Chondrocyte (in vitro differentiated cells): ENCODE measurements around the gene NEDD4L. TPM values are rescaled to one million over a fixed set of nuclear protein-coding genes. Genes with fewer than 3 reads are reported as not detected.

Source experiments
- DNase-seq: peaks from one replicate; pipeline ENCODE4 v3.0.0; 2021; ENCODE audit warnings: mixed read lengths, low spot score
- H3K27ac Mint-ChIP-seq: one replicate; pipeline ENCODE4 v1.8.0; 2021; ENCODE audit warnings: mild to moderate bottlenecking, moderate library complexity, mixed read lengths; ENCODE audit not compliant: unreplicated experiment
- H3K27me3 Mint-ChIP-seq: 2 replicates; pipeline ENCODE4 v1.8.0; 2021; ENCODE audit warnings: low read depth, mixed read lengths
- H3K36me3 Mint-ChIP-seq: 2 replicates; pipeline ENCODE4 v1.8.0; 2021; ENCODE audit warnings: low read depth, mixed read lengths
- H3K4me1 Mint-ChIP-seq: 2 replicates; pipeline ENCODE4 v1.8.0; 2021; ENCODE audit warnings: low read depth, mild to moderate bottlenecking, mixed read lengths
- H3K4me3 Mint-ChIP-seq: one replicate; pipeline ENCODE4 v1.8.0; 2021; ENCODE audit warnings: mild to moderate bottlenecking, moderate library complexity, mixed read lengths; ENCODE audit not compliant: unreplicated experiment
- H3K9me3 Mint-ChIP-seq: 2 replicates; pipeline ENCODE4 v1.8.0; 2021; ENCODE audit warnings: low read depth, mixed read lengths
- total RNA-seq: library from RNA; stranded (reverse); gene quantifications from 3 replicates; pipeline ENCODE4 v1.2.1, GENCODE V29; 2021
- TF ChIP-seq, protein P1 (sequence below): fragments of 200-600 bp; sonication (generic); IDR thresholded peaks from 2 replicates; pipeline ENCODE4 v1.5.0; 2021; ENCODE audit warnings: antibody characterized with exemption, mild to moderate bottlenecking, moderate library complexity

Gene NEDD4L
- total RNA-seq, 1 donor from 2014 or later: 25.8 TPM

GRCh38 chr18:58175786-58176176 is 131.8 kb downstream of the NEDD4L start:
- DNase-seq: no peak
- Mint-ChIP-seq H3K9me3 (no peaks in the 10 kb centered on the region), H3K4me3 (no peak overlapping the region), H3K4me1 (peaks cover 43% of the 10 kb centered on the region), H3K27me3 (no peaks in the 10 kb centered on the region), H3K27ac (no peak overlapping the region), H3K36me3 (no peaks in the 10 kb centered on the region)
- TF ChIP-seq, protein P1, sequence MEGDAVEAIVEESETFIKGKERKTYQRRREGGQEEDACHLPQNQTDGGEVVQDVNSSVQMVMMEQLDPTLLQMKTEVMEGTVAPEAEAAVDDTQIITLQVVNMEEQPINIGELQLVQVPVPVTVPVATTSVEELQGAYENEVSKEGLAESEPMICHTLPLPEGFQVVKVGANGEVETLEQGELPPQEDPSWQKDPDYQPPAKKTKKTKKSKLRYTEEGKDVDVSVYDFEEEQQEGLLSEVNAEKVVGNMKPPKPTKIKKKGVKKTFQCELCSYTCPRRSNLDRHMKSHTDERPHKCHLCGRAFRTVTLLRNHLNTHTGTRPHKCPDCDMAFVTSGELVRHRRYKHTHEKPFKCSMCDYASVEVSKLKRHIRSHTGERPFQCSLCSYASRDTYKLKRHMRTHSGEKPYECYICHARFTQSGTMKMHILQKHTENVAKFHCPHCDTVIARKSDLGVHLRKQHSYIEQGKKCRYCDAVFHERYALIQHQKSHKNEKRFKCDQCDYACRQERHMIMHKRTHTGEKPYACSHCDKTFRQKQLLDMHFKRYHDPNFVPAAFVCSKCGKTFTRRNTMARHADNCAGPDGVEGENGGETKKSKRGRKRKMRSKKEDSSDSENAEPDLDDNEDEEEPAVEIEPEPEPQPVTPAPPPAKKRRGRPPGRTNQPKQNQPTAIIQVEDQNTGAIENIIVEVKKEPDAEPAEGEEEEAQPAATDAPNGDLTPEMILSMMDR: no peak

- H3K27me3 Mint-ChIP-seq: no peaks in the 10 kb centered on the region
- DNase-seq: no peak
- peaks cover 43% of the 10 kb centered on the region for H3K4me1 Mint-ChIP-seq
- H3K4me3 Mint-ChIP-seq: peak overlapping the region; percentile 1
- H3K9me3 Mint-ChIP-seq: no peaks in the 10 kb centered on the region
- peak overlapping the region; percentile 82 for H3K27ac Mint-ChIP-seq
- TF ChIP-seq, protein P1: no peak
- H3K36me3 Mint-ChIP-seq: no peaks in the 10 kb centered on the region
Measured at GRCh38 chr18:58177004-58177717, 133.1 kb downstream of the NEDD4L start.

GRCh38 chr18:58177896-58178470 is 134.0 kb downstream of the NEDD4L start:
- H3K36me3 Mint-ChIP-seq: no peaks in the 10 kb centered on the region
- H3K27ac Mint-ChIP-seq: peak overlapping the region; percentile 53
- H3K9me3 Mint-ChIP-seq: no peaks in the 10 kb centered on the region
- DNase-seq: no peak
- H3K27me3 Mint-ChIP-seq: no peaks in the 10 kb centered on the region
- TF ChIP-seq, protein P1: no peak
- no peak overlapping the region for H3K4me3 Mint-ChIP-seq
- peaks cover 43% of the 10 kb centered on the region for H3K4me1 Mint-ChIP-seq

GRCh38 chr18:58178511-58178910 is 134.5 kb downstream of the NEDD4L start:
- H3K36me3 Mint-ChIP-seq: no peaks in the 10 kb centered on the region
- no peaks in the 10 kb centered on the region for H3K27me3 Mint-ChIP-seq
- peak overlapping the region; percentile 73 for H3K27ac Mint-ChIP-seq
- TF ChIP-seq, protein P1: no peak
- peaks cover 43% of the 10 kb centered on the region for H3K4me1 Mint-ChIP-seq
- no peaks in the 10 kb centered on the region for H3K9me3 Mint-ChIP-seq
- H3K4me3 Mint-ChIP-seq: no peak overlapping the region
- no peak for DNase-seq

DNA sequence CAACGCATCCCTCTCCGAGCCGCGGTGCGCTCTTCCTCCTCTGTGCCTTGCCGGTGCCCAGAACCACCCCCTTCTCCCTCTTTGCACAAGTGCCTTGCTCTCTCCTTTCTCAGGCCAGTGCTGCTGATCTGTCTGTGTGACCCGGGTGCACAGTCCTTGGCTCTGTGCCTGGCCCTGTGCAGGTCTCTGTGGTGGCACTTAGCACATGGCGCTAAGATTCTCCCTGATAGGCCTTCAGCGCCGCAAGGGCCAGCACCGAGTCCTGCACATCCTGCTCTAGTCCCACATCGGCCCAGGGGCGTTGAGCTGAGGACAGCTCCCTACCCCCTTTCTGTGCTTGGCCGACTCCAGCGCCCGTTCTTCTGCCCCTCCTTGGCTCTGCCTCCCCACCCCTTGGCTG is 136.1 kb downstream of the NEDD4L start:
- peaks cover 43% of the 10 kb centered on the region for H3K4me1 Mint-ChIP-seq

More for the DNA sequence above, 136.1 kb downstream of the NEDD4L start:
- H3K27me3 Mint-ChIP-seq: no peaks in the 10 kb centered on the region
- TF ChIP-seq, protein P1: no peak
- no peak for DNase-seq
- no peak overlapping the region for H3K4me3 Mint-ChIP-seq
- H3K27ac Mint-ChIP-seq: peak overlapping the region; percentile 0
- no peaks in the 10 kb centered on the region for H3K9me3 Mint-ChIP-seq
- H3K36me3 Mint-ChIP-seq: no peaks in the 10 kb centered on the region
